Measurements from ENCODE around the gene GPR146.

Gene GPR146

DNA sequence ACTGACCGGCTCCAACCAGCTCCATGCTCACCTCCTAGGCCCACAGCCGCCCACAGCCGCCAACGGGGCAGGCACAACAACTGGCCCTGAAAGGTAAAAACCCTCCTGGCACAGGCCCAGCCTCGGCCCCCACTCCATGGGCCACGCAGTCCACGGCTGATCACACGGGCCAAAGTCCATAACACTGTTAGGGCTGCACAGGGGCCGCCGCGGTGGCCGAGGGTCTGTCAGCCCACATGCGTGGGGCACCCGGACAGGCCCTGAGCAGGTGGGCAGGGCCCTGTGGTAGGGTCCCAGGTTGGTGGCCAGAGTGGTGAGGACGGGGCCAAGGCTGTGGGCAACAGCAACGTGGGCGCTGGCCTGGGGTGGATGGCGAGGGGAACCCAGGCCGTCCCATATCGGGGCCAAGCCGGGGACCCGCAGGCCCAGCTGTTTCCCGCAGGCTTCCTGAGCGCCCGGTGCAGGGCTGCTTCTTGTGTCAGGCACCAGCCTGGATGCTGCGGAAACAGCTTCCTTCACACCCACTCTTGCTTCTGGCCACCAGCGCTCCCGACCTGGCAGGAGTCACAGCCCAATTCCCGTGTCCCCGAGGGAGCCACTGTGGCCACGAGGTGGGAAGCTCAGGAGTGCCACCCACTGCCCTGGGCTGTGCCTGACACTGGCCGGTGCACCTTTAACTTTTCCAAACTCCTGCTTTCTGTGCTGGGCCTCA, 32.2 kb upstream of the GPR146 start:
- DNase-seq (ENCODE audit: low read depth), result no peak

DNA sequence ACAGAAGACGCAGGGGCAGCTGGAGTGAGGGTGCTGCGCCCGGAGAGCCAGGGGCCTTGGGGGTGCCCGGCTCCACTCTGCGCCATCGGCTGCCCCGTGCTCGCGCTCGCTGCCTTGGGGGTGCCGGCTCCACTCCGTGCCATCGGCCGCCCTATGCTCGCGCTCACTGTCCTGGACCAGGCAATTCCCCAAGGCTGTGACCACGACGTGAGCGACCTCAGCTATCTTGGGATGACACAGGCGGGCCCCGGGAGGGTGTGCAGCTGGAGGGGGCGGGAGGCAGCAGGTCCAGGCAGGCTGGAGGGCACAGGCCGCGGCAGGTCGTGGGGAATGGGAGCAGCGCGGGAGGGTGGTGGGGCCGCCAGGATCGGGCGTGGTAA, 31.6 kb upstream of the GPR146 start:
- no peak for DNase-seq (ENCODE audit: low read depth)

DNA sequence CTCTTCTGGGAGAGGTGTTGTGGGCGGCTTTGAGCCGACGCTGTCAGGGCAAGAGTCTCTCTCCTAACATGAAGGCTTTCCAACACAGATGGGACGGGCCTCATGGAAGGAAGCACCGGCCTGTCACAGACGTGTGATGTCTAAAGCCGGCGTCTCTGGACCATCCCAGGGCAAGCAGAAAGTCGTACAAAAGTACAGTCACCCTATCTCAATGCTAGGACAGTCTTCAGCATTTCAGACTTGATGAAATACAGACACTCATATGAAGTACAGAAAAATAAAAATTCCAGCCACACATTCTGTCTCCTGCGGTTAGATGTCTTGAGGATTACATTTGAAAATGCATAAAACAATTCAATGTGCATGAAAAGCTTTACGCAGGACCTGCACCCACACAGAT, 30.8 kb upstream of the GPR146 start:
- no peak for DNase-seq (ENCODE audit: low read depth)

DNA sequence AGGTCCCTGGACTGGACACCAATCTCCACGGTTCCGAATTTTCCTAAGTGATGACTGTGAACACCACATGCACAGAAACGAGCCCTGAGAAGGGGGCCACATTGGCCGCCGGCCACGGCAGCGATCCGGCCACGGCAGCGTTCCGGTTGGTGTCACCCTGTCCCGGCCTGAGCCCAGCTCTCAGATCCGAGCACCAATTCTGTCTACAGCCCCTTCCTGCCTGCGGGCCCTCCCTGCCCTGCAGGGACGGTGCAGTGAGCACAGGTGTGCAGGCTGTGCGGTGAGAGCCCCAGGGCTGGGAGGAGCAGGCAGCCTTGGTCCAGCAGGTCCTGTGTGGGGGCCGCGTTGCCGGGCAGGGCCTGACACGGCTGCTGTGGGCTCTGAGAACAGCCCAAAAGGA, 29.7 kb upstream of the GPR146 start:
- no peak for DNase-seq (ENCODE audit: low read depth)

DNA sequence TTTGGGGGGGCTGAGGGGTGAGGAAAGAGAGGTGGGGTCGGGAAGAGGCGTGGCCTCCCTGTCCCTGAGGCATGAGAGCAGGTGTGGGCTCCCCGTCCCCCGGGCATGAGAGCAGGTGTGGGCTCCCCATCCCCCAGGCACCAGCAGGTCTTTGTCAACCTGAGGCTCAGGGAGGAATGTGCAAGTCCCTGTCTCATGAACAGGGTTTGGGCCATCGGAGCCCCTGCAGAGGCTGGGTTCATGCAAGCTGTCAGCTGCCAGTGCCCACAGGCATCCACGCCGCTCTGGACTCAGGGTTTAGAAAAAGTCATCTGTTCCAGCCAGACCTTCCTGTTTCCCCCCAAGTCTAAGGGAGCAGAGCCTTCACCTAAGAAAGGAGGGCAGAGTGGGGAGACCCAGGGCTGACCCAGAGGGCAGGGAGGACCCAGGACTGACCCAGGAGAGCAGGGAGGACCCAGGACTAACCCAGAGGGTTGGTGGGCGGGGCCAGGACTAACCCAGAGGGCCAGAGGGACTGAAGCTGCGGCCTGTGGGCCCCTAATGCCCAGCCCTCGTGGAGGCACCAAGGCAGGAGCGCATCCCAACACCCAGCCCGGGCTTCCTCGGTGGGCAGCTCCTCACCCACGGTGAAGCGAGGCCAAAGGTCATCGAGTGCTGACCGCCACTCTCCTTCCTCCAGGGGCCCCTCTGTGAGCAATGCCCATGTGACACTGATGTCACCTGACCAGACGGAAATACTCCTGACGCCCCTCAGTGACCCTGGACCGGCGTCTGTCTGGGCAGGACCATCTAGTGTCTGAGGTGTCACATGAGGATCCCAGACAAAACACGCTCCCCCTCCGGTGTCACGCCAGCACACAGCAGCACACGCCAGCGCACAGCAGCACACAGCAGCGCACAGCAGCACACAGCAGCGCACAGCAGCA, 28.9 kb upstream of the GPR146 start:
- DNase-seq (ENCODE audit: low read depth), result no peak

DNA sequence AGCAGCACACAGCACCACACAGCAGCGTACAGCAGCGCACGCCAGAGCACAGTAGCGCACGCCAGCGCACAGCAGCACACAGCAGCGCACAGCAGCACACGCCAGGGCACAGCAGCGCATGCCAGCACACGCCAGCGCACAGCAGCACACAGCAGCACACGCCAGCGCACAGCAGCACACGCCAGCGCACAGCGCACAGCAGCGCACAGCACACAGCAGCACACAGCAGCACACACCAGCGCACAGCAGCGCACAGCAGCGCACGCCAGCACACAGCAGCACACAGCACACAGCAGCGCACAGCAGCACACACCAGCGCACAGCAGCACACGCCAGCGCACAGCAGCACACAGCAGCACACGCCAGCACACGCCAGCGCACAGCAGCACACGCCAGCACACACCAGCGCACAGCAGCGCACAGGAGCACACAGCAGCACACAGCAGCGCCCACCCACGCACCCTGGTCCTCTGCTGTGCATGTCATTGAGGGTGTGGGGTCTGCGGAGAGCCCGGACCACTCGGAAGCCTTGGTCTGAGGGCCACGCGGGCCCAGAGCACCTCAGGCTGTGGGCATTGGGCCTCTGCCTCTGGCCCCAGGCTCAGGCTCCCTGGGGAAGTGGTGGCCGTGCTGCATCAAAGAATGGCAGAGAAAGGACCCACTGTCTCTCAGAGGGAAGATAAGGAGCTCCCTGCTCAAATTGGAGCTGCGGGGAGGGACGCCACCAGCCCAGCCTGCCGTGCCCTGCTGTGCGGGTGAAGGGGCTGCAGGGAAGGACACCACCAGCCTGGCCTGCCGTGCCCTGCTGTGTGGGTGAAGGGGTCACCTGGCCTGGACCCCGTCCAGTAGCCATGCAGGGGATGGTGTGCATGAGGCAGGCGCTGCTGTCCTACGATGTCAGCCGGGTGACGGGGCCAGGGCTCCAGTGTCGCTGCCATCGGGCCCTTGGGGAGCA, 27.5 kb upstream of the GPR146 start:
- no peak for DNase-seq (ENCODE audit: low read depth)

DNA sequence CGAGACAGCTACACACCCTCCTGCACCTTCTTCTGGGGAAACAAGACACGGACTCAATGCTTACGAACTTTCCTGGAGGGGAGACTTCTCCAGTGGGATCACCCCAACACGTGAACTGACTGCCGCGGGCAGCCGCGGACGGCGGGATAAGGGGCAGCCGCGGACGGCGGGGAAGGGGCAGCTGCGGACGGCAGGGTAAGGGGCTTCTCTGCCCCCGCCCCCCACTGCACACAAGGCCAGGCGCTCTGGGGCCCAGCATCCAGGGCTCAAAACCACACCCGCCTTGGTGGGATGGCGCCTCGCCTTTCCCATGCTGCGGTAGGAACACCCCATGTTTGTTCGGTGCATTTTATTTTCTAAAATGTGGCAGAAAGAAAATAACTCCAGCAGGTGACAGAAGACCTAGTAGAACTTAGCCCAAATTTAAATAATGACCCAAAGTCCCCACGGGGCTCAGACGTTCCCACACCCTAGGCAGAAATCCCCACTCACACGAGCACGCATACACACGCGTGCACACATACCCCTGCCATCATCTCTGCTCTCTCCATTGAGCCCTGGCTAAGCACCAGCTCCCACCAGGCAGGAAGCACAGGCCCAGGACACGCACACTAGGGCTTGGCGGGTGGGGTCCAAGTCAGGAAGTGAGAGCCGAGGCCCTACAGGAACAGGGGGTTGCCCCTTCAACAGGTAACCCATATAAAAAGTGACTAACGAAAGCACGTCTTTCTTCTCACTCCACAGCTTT, 26.6 kb upstream of the GPR146 start:
- DNase-seq (ENCODE audit: low read depth), result no peak

DNA sequence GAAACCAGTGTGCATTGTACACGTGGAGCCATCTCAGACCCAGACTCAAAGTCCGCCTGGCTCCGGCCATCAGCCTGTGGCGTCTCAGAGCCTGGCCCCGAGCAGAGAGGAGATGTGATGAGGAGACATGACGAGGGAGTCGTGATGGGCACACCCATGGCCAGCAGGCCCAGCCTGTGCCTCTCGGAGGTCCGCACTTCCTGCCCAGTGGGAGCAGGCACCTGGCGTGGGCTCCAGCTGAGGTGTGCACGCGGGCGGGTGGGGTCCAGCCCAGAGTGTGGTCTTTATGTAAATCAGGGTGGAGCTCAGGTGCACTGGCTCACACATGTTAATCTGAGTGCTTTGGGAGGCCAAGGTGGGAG, 26.0 kb upstream of the GPR146 start:
- DNase-seq (ENCODE audit: low read depth), result no peak

DNA sequence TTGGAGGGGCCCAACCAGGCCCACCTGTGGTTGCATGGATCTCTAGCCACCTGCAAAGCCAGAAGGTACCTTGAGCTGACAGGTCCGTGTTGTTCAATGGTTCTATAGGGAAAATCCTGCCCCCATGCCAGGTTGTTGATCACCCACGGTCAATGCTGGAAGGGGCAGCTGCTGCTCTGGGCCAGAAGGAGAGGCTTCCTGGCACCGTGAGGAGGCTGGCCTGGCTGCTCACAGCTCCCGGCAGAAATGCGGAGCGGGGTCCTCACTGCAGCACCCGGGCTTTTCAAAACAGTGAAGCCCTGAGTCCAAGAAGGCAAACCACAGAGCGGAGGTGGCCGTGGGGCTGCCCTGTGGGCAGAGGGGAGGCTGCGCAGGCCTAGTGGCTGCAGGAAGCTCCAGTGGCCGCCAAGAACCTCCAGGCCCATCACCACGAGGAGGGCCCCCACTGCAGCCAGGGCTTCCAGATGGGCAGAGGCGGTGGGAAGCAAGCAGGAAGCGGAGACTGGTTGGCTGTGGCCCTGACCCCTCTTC, 25.0 kb upstream of the GPR146 start:
- no peak for DNase-seq (ENCODE audit: low read depth)

DNA sequence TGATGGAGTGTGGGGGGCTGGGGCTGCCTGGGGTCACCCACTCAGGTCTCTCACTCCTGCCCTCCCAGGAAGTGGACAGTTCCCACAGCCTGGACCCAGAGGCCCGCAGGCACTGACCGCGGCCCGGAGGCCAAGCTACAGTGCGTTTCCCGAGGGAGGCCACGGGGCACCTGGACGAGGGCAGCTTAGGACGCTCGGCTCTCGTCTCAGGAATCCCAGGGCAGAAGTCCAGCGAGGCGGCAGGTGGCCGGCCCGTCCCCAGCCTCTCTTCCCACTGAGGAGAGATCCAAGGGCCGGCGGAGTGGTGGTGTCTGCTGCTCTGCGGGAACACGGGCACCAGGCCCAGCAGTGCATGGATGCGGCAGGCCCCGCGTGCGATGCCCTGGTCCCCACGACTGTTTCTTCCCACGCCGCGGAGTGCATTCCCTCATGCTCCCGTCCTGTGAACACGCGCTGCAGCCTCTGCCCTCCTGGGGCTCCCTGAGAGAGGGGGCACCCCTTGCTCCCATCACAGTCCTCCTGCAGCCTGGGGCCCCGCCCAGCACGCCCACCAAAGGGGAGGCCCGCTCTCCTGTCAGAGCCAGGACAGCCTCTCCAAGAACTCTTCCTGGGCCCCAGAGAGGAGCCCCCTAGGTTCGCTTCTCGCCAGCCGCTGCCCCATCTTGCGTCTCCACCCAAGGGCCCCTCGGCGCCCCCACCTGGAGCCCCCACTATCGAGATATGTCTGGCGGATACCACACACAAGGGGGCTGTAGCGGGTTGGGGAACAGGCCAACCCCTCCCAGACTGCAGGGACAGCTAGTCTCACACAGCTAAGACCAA, 24.3 kb upstream of the GPR146 start:
- DNase-seq (ENCODE audit: low read depth), result no peak

DNA sequence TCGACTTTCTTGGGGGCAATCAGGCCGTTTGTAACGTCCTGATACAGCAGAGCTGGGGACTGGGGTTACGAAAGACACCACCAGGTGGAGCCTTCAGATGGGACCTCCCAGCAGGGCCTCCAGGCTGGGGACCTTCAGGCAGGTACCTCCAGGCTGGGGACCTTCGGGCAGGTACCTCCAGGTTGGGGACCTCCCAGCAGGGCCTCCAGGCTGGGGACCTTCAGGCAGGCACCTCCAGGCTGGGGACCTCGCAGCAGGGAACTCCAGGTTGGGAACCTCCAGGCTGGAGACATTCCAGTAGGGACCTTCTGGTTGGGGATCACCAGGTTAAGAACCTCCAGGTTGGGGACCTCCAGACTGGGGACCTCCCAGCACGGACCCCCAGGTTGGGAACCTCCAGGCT, 23.5 kb upstream of the GPR146 start:
- DNase-seq (ENCODE audit: low read depth), result no peak

DNA sequence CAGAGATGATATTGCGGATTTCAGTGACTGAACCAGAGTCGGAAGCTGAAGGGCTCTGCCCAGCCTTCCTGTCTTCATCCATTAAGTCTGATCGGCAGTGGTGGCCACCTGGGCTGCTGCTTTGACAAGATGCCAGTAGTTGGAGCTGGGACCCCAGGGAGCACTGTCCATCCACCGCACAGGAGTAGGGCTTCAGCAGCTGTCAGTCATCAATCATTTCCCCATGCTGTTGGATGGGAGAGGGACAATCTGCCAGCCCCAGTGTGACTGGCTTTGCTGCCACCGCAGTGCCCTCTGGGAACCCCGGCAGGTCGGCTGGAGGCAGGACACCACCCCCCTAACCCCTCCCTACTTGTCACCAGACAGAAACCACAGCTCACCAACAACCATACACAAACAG, 23.0 kb upstream of the GPR146 start:
- DNase-seq (ENCODE audit: low read depth), result no peak

DNA sequence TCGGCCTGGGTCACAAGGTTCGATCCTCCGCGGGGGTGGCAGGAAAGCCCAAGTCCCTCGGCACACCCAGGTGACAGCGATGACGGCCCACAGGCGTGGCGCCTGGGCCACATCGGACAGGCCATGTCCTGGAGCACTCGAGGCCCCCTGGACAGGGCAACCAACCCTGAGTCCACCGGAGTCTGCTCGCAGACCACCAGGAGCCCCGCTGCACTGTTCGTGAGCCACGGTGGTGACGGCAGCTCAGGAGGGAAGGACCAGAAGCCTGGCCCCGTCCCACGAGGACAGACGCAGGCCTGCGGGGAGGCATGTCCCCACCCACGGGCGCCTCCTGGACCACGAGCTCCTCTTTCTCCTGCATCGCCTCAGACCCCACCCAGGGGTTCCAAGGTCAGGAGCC, 22.4 kb upstream of the GPR146 start:
- DNase-seq (ENCODE audit: low read depth), result no peak

DNA sequence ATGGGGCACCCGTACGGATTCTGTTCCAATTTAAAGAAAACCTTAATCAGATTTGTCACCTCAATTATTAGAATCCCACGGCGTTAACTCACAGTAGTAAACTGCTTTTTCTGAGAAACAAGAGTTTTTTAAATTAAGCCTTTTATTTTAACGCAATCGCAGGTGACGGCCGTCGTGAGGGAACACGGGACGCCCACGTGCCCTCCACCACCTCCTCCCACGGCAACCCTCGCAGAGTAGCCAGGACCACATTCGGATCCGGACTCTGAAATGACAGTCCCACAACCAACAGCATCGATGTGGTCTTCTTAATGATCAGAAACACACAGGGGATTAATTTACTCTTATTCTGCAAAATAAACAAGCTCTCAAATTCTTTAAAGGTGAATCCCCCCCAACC, 22.0 kb upstream of the GPR146 start:
- DNase-seq (ENCODE audit: low read depth), result no peak

DNA sequence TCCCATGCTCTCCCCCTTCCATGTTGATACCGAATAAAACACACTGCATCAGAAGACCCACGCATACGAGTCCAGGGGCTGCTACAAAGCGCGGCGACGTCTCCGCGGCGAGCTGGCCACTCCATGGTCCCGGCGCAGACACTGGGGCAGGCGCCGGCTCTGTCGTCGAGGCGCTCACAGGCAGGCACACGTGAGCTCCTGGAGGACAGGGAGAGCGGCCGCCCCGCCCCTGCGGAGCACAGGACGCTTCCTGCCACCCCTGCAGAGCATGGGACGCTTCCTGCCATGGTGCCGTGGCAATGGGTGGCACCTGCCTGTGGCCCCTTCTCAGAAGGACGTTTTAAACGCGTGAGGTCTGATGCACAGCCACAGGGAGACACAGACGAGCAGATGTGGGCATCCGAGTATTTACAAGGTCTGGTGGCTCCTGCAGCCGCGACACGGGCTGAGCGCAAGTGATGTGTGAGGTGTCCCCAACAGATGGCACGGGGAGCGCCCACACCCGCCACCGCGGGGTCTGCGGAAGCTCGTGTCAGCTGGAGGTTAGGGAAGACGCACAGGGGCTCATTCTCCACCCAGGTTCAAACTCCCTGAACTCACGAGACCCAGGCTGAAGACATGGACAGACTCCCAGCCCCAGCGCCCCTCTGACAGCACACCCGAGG, 21.4 kb upstream of the GPR146 start:
- DNase-seq (ENCODE audit: low read depth), result no peak

DNA sequence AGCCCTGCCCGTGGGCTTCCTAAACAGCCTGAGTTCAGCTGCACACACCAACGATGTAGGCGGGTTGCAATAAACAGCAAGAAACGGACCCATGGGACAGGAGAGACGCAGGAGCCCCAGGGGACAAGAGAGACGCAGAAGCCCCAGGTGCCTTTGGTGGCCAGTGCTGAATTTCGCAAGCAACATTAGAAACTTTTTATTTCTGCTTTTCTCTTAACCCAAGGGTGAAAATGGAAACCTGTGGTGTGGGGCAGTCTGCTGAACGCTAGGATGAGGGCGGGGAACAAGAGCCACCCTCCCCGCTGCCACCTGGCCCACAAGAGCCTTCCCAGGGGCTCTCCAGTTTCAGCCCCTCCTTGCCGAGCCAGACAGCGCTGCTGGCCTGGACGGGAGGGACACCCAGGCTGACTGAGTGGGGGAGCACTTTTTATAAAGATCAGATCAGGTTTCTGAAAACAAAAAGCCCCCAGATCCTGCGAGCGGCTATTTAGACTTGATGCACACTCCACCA, 20.0 kb upstream of the GPR146 start:
- no peak for DNase-seq (ENCODE audit: low read depth)

DNA sequence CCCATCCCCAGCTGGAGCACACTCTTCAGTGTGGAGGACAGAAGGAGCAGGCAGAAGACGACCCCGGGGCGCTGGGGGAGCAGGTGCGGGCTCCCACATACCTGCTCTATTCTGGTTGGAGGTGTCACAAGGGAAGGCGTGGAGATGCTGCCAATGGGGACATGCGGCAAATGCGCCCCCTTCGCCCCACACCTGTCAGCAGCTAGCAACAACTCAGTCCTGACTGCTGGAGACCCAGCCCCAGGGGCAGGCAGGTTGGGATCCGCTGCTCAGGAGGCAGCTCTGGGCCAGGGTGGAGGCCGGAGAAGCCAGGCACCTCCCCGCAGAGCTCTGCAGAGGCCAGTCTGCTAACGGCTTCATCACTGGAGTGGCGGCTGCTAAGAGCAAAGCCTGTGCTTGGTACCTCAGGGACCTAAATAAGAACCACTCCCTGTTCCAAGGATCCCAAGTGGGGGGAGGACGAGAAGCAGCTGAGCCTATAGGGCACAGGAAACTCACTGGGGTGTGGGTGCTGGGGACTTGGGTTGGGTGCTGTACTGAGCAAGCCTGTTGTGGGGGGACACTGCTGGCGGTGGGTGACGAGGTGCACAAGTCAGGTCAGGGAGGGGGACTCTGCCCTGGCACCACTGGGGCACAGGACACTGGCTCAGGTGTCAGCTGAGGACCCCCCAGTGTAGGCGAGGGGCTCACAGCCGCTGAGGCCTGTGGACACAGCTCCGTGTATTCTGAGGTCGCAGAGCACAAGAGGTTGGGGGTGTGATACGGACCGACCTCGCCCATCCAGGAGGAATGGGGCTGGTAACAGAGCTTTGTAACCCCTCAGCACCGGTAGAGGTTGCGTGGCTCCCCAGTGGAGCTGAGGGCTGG, 19.2 kb upstream of the GPR146 start:
- DNase-seq (ENCODE audit: low read depth), result no peak

DNA sequence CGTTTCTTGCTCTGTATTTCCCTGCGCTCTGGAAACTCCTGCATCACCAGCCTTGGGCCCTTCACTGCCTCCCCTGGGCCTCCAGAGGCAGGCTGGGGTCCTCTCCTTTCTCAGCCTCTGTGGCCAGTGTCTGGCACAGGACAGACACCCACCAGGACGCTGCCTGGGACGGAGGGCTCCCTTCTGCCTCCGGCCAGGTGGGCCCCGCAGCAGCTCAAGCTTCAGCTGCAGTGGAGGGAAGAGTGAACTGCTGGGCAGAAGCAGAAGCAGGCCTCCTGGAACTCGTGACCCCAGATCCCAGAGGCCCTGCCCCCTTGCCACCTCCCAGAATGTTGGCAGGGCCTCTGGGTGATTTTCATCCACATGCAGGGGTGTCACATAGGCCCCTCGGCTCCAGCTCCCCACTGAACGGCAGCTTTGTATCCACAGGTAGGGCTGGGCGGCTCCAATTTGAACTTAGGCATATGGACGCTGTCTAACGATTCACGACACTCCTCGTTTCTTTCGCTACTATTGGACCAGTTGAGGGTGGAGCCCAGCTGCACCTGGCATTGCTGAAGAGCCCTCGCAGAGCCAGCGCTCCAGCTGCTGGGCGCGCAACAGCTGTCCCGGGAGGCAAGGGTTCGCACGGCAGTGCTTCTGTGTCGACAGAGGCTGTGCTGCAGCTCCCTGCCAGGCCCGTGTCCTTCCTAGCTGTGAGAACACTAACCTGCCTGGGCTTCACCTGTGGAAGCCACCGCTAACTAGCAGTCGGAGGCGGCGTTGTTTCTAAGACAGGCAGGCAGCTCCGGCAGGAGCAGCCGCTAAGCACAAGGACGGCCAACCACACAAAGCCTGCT, 18.4 kb upstream of the GPR146 start:
- DNase-seq (ENCODE audit: low read depth), result no peak

All from activated T-cell treated with anti-CD3 and anti-CD28 coated beads for 1 hour (primary cell).